Measurements from ENCODE around the gene MYBPH. TPM values are rescaled to one million over a fixed set of nuclear protein-coding genes. Genes with fewer than 3 reads are reported as not detected.

The MYBPH gene
- not detected for total RNA-seq

DNA sequence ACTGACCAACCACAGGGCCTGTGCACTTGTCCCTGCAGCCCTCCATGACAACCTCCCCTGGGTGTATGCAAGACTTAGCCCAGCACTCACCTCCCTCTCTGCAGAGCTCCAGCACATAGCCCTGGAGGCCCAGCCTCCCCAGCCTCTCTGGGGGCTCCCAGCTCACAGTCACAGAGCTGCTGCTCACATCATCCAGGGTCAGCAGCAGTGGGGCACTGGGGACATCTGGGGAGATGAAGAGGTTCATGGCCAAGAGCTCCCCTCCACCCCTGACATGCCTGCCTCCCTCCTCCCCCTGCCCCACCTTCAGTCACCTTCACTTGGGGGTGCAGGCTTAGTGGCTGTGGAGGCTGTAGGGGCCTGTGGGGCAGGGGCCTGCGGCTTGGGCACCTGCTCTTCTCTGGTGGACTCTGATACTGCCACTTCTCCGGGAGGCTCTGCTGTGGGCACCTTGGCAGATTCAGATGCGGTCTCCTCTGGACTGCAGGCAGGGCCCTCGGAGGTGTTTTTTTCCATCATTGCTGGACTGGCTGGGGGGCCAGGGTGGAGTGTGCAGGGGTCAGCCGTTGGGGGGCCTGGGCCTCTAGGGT, at the start of gene MYBPH:
MYBPH (minus strand) TSS at position 590 of the 590 bp plus-strand sequence; CDS start at position 519, 71 bp downstream.
- no peak for DNase-seq (ENCODE audit: low spot score)

DNA sequence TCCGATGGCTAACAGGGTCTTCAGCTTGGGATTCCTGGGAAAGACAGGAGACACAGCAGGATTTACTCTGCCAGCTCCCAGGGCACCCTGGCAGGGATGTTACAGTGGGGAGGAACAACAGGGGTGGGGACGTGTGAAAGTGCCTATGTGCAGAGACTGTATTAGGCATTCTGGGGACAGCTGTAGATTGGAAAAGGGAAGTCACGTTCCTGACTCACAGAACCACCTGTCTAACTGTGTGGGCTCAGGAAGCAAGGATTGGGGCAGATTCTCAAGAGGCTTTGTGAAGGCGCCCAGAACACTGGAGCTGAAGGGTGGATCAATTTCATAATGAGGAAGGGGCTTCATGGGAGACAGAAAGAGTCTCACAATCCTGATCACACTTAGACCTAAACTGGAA, 49.4 kb upstream of the MYBPH start:
- ATAC-seq = no peak
- DNase-seq (ENCODE audit: low spot score) = no peak

More for the DNA sequence above, at the start of gene MYBPH:
- no peak for ATAC-seq

GRCh38 chr1:203223012-203223775, 47.6 kb upstream of the MYBPH start:
- ATAC-seq (no peak), DNase-seq (ENCODE audit: low spot score) (peak; percentile 38)

- peak; percentile 27 for DNase-seq (ENCODE audit: low spot score)
- ATAC-seq = no peak
These were observed 44.3 kb upstream of the MYBPH start for GRCh38 chr1:203219934-203220333.

DNA sequence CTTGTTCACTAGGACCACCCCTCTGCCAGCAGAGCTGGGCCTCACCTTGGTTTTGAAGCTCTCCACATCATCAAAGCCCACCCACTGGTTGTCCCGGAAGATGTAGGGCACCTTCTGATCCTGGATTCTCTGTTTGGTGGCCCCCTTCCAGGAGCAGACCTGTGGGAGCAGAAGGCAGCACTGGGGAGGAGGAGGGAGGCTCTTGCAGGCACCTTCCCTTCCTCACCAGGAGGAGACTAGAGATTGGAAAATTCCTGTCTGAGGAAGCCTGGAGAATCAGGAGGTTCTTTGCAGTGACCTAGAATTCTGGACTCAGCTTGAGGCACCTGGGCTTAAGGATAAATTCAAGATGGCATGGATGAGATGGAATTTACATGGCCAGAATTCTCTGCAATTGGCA, 43.5 kb upstream of the MYBPH start:
- DNase-seq (ENCODE audit: low spot score) (peak; percentile 26), ATAC-seq (no peak)

DNA sequence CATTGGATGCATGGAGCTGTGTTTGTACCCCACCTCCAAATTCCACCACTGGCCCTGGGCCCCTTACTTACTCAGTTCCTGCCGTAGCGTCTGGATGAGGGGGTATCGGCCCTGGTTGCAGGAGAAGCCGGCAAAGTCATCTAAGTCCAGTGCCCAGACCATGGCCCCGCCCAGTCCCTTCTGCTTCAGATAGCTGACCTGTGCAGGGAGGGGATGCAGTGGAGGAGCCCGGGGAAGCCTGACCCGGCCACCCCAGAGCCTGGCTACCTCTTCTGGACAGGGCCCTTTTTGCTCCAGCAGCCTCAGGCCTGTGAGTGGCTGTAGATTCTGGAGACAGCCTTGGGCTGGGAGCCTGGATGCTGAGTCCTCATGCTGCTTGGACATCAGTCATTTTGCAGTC, 42.0 kb upstream of the MYBPH start:
- DNase-seq (ENCODE audit: low spot score) = no peak
- ATAC-seq = no peak

- ATAC-seq (no peak), DNase-seq (ENCODE audit: low spot score) (no peak)
These were observed 41.6 kb upstream of the MYBPH start for GRCh38 chr1:203217139-203217655.

- ATAC-seq (peak; percentile 91), DNase-seq (ENCODE audit: low spot score) (peak; percentile 62)
These were observed 40.9 kb upstream of the MYBPH start for GRCh38 chr1:203216274-203217138.

DNA sequence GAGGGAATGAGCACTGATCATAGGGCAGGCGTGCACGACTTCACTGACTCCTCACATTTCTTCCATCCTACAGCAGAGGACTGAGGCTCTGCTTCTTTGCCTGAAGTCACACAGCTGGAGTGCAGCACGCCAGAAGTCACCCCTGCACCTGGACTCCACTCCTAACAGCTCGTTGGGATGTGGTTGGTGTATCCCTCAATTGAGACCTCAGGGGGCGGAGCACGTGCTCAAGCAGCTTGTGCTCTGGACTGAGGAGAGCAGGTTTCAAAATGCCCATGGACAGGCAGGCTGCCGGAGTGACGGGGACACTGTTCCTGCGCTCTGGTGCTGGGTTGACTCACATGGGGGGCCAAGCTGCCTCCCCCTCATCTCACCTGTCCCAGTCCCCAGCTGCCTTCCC, 39.9 kb upstream of the MYBPH start:
- no peak for ATAC-seq
- no peak for DNase-seq (ENCODE audit: low spot score)

DNA sequence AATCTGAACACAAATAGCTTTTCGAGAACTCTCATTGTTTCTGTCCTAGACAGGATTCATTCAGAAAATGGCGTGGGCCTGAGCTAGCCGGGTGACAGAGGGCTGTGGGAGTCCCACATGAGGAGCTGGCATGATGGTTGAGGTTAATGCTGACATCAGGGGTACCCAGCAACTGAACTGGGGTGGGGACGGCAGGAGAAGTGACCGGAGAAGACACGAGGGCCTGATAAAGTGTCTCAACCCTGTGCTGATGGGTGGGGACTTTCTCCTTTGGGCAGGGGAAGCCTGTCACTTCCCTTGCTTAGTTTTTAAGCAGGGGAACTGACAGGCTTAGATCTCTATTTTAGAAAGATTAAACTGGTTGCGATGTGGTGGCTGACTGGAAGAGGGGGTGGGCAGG, 39.2 kb upstream of the MYBPH start:
- ATAC-seq = no peak
- no peak for DNase-seq (ENCODE audit: low spot score)

GRCh38 chr1:203213126-203213525, 37.5 kb upstream of the MYBPH start:
- DNase-seq (ENCODE audit: low spot score) (no peak), ATAC-seq (no peak)

GRCh38 chr1:203211812-203212211, 36.2 kb upstream of the MYBPH start:
- ATAC-seq (no peak), DNase-seq (ENCODE audit: low spot score) (no peak)

- no peak for DNase-seq (ENCODE audit: low spot score)
- ATAC-seq = peak; percentile 71
These were observed 35.4 kb upstream of the MYBPH start for GRCh38 chr1:203210988-203211387.

GRCh38 chr1:203210350-203210749, 34.7 kb upstream of the MYBPH start:
- ATAC-seq = no peak
- DNase-seq (ENCODE audit: low spot score) = no peak

GRCh38 chr1:203208181-203208580, 32.6 kb upstream of the MYBPH start:
- no peak for ATAC-seq

GRCh38 chr1:203207751-203208150, 32.1 kb upstream of the MYBPH start:
- no peak for DNase-seq (ENCODE audit: low spot score)
- ATAC-seq = no peak

More at GRCh38 chr1:203208181-203208580, 32.6 kb upstream of the MYBPH start:
- no peak for DNase-seq (ENCODE audit: low spot score)

- ATAC-seq (no peak), DNase-seq (ENCODE audit: low spot score) (no peak)
These were observed 30.6 kb upstream of the MYBPH start for GRCh38 chr1:203206129-203206687.

GRCh38 chr1:203204756-203205155, 29.1 kb upstream of the MYBPH start:
- ATAC-seq (no peak), DNase-seq (ENCODE audit: low spot score) (peak; percentile 42)

DNA sequence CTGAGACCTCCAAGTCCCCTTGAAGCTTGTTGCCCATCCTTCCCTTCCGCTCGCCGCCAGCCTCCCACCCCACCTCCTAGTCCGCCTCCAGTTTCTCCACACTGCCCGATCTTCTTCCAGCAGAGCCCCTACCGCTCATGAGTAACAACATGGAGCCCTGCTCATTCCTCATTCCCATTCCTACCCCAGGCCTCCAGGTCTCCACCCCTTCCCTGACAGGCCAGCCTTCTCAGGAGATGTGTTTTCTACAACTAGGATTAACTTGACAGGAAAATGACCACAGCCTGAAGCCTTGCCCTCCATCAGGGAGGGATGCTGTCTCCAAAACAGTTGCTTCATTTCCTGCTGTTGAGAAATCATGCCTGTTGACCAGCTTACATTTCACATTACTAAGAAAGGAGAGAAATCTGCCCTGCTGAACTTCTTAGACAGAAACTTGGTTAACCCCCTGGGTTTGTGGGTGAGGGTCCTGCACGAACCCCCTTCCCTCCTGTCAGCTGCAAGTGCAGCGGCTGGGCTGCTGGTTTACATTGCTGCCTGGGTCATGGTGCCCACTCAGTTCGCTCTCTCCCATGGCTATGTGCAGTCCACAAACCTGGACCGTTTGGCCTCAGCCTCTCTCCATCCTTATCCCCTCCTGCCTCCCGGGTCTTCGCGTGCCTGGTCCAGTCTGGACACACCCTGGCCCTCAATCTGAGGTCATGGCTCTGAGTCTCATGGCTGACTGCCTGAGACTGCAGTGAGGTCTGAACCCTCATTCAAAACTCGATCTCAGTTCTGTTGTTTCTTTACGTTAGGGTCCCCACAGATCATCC, 27.0 kb upstream of the MYBPH start:
- peak; percentile 44 for DNase-seq (ENCODE audit: low spot score)
- peak; percentile 17 for ATAC-seq

DNA sequence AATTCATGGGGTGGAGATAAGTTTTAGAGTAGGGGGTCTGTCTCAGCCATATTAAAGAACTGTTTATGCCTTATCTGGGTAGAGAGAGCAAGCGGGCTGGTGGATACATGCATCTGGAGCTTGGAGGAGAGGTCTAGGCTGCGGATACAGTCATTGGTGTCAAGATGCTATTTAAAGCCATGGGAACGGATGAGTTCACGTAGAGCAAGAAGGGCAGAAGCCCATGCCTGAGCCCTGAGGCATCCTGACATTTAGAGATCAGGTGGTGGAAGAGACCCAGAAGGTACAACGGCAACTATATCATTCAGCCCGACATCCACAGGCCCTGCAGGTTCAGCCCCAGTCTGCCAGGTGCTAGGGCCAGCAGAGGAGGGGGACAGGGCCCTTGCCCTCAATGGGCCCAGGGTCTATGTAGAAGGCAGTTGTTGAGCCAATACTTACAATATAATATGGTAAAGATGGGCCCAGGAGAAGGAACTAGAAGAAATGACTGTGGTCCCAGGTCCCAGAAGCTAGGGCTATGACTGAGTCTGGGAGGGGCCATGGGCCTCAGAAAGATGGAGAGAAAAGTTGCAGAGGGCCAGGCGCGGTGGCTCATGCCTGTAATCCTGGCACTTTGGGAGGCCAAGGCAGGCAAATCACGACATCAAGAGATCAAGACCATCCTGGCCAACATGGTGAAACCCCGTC, 26.0 kb upstream of the MYBPH start:
- ATAC-seq (no peak), DNase-seq (ENCODE audit: low spot score) (no peak)

Measured in left lobe of liver (tissue), 2 donors.